AG04449 (cell line): Measurements from ENCODE around the gene TNKS1BP1.

ENCODE experiments used
- CTCF ChIA-PET: fragments of 350-600 bp; formaldehyde crosslinking; extraction: SDS; loops from one replicate; lab custom pipeline; 2021; ENCODE audit warnings: antibody characterized with exemption; lab: Yijun Ruan, JAX
- POLR2A ChIA-PET: fragments of 400-600, 350-600 bp; formaldehyde crosslinking; extraction: SDS; loops from one replicate; lab custom pipeline; 2020; ENCODE audit warnings: antibody characterized with exemption, inconsistent platforms; lab: Yijun Ruan, JAX
- DNase-seq: peaks from one replicate; pipeline ENCODE4 v3.0.0-alpha.2; 2010; ENCODE audit warnings: low read depth, low spot score
- H3K4me3 ChIP-seq: 2 replicates; pipeline ENCODE4 v1.5.1; 2011; ENCODE audit warnings: low read depth, mild to moderate bottlenecking, control low read depth, low read length
- CTCF ChIP-seq: IDR thresholded peaks from one replicate; pipeline ENCODE4 v1.5.1; 2011; ENCODE audit warnings: mild to moderate bottlenecking, moderate library complexity, low read length, control low read depth, inconsistent platforms; ENCODE audit not compliant: insufficient read depth; ENCODE audit errors: missing control alignments

TNKS1BP1 gene

GRCh38 chr11:57348636-57349313, 24.0 kb upstream of the TNKS1BP1 start:
- no peak for TF ChIP-seq CTCF
- ChIA-PET POLR2A (no interaction called here), CTCF (interaction anchor here (0.7 to 10.0 kb wide), 12 partner anchors 9 to 508 kb away, joined by 3 to 161 read pairs (median 20); partner anchors contain the start of genes P2RX3 and TIMM10)
- H3K4me3 ChIP-seq: no peak overlapping the region
- DNase-seq: no peak

- ChIA-PET CTCF (interaction anchor here (0.7 to 10.0 kb wide), 15 partner anchors 9 to 431 kb away, joined by 3 to 161 read pairs (median 5); partner anchors contain the start of genes P2RX3, TIMM10 and TNKS1BP1), POLR2A (no interaction called here)
- DNase-seq: no peak
- no peak overlapping the region for H3K4me3 ChIP-seq
- TF ChIP-seq CTCF: no peak
Observed at GRCh38 chr11:57348052-57348451, 23.3 kb upstream of the TNKS1BP1 start.

GRCh38 chr11:57347336-57347735, 22.6 kb upstream of the TNKS1BP1 start:
- CTCF ChIA-PET: interaction anchor here (0.8 to 10.0 kb wide), 14 partner anchors 9 to 432 kb away, joined by 3 to 161 read pairs (median 6); partner anchors contain the start of genes P2RX3, TIMM10 and TNKS1BP1
- no peak overlapping the region for H3K4me3 ChIP-seq
- POLR2A ChIA-PET: no interaction called here
- no peak for TF ChIP-seq CTCF
- DNase-seq: no peak

GRCh38 chr11:57345555-57346211, 20.9 kb upstream of the TNKS1BP1 start:
- no peak for DNase-seq
- peak; percentile 72 for TF ChIP-seq CTCF
- H3K4me3 ChIP-seq: no peak overlapping the region
- ChIA-PET POLR2A (interaction anchor here (1.0 kb wide), 1 partner anchor 169 kb away, joined by 3 read pairs; no protein-coding TSS in a partner anchor), CTCF (interaction anchor here (0.6 to 10.0 kb wide), 40 partner anchors 7 to 1160 kb away, joined by 3 to 161 read pairs (median 4); partner anchors contain the start of genes P2RX3, RTN4RL2, SLC43A1 and TIMM10)

- TF ChIP-seq CTCF: no peak
Observed at GRCh38 chr11:57344826-57345225, 20.1 kb upstream of the TNKS1BP1 start.

DNA sequence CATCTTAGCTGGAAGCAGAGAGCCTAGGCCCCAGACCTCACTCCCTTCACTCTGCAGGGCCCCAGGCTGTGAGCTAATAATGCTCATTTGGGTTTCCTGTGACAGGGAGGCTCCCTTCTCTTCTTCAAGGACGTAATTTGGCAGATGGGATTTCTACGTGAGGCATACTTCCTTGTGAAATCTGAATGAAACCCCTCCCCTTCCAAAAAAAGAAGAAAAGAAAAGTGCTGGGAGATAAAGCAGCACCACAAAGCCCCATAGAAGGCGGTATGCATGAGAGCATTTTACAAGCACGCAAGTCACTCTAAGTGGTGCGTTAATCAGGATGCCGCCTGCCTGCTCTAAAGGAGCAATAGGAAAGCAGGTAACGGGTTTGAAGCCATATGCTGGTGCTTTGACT, 19.1 kb upstream of the TNKS1BP1 start:
- ChIA-PET POLR2A (no interaction called here), CTCF (interaction anchor here (0.8 to 8.4 kb wide), 14 partner anchors 8 to 503 kb away, joined by 3 to 131 read pairs (median 4); partner anchors contain the start of gene UBE2L6)
- DNase-seq: no peak
- H3K4me3 ChIP-seq: no peak overlapping the region
- TF ChIP-seq CTCF: no peak

More at GRCh38 chr11:57344826-57345225, 20.1 kb upstream of the TNKS1BP1 start:
- DNase-seq: no peak
- CTCF ChIA-PET: interaction anchor here (1.2 to 10.0 kb wide), 11 partner anchors 20 to 297 kb away, joined by 3 to 161 read pairs (median 7); partner anchors contain the start of genes SLC43A1, TIMM10, TNKS1BP1 and UBE2L6
- H3K4me3 ChIP-seq: no peak overlapping the region
- POLR2A ChIA-PET: no interaction called here
